Duodenal mucosa (tissue), 2 donors: ENCODE measurements around the gene NAV2.

Experiments used
- H3K27ac ChIP-seq: one replicate; pipeline ENCODE4 v1.7.0; 2013; ENCODE audit warnings: low read depth, low read length
- H3K27me3 ChIP-seq, 2 donors: one replicate each; pipeline ENCODE4 v1.7.0; 2013; ENCODE audit warnings: low read length in 2 of 2, control low read depth in 1 of 2; ENCODE audit not compliant: insufficient read depth in 2 of 2, control insufficient read depth in 1 of 2
- H3K36me3 ChIP-seq, 2 donors: one replicate each; pipeline ENCODE4 v1.7.0; 2013; ENCODE audit warnings: low read length in 2 of 2, control low read depth in 1 of 2; ENCODE audit not compliant: insufficient read depth in 2 of 2, control insufficient read depth in 1 of 2
- H3K4me1 ChIP-seq, 2 donors: one replicate each; pipeline ENCODE4 v1.7.0; 2013; ENCODE audit warnings: low read length in 2 of 2, control low read depth in 1 of 2; ENCODE audit not compliant: insufficient read depth in 2 of 2, control insufficient read depth in 1 of 2
- H3K4me3 ChIP-seq, 2 donors: one replicate each; pipeline ENCODE4 v1.7.0; 2013; ENCODE audit warnings: low read length in 2 of 2, low read depth in 1 of 2
- H3K9ac ChIP-seq, 2 donors: one replicate each; pipeline ENCODE4 v1.7.0; 2013; ENCODE audit warnings: low read length in 2 of 2, low read depth in 1 of 2
- H3K9me3 ChIP-seq, 2 donors: one replicate each; pipeline ENCODE4 v1.7.0; 2013; ENCODE audit warnings: low read length in 2 of 2, control low read depth in 1 of 2; ENCODE audit not compliant: control insufficient read depth in 1 of 2

The NAV2 gene

DNA sequence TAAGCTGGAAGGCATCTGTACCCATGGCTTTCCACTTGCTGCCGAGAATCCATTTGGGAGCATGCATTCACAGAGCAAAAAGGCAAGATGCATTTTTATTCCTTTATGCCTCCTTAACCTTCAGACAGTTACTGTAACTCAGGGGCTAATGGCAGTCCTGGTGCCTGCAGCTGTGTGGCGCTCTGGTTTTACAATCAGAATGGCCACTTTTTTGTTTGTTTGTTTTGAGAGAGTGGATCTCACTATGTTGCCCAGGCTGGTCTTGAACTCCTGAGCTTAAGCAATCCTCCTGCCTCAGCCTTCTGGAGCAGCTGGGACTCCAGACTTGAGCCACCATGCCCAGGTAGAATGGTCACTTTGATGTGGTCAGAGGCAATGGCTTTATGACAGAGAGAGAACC is 101.8 kb downstream of the NAV2 start:
- Histone ChIP-seq H3K36me3 (no peaks in the 10 kb centered on the region), H3K27ac (no peak overlapping the region), H3K9me3 (no peaks in the 10 kb centered on the region)

DNA sequence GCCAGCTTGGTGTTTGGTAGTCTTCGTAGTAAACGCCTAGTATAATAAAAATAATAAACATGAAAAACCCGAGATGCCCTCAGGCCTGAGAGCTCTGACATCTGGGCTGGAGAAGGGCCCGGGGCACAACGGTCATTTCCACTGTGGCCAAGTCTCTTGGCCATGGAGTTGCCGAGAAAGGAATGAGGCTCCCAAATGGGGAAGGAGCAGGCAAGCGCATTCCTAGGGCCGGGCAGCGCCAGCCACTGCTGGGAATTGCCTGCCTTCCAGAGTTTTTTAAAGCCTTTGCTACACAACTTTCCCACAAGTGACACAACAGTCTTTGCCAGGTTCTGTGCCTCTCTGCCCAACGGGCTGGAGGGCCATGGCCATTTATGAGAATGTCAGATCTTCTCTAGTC is 103.4 kb downstream of the NAV2 start:
- H3K9me3 ChIP-seq = no peaks in the 10 kb centered on the region
- peaks cover 3 to 26% of the 10 kb centered on the region in 2 donors for H3K4me1 ChIP-seq
- no peak overlapping the region for H3K27ac ChIP-seq
- H3K36me3 ChIP-seq = no peaks in the 10 kb centered on the region
- no peaks in the 10 kb centered on the region for H3K27me3 ChIP-seq
- H3K9ac ChIP-seq = no peak overlapping the region
- H3K4me3 ChIP-seq = no peak overlapping the region

More for the DNA sequence above, 101.8 kb downstream of the NAV2 start:
- Histone ChIP-seq H3K9ac (no peak overlapping the region), H3K4me3 (no peak overlapping the region), H3K27me3 (no peaks in the 10 kb centered on the region), H3K4me1 (peaks cover 3 to 20% of the 10 kb centered on the region in 2 donors)

DNA sequence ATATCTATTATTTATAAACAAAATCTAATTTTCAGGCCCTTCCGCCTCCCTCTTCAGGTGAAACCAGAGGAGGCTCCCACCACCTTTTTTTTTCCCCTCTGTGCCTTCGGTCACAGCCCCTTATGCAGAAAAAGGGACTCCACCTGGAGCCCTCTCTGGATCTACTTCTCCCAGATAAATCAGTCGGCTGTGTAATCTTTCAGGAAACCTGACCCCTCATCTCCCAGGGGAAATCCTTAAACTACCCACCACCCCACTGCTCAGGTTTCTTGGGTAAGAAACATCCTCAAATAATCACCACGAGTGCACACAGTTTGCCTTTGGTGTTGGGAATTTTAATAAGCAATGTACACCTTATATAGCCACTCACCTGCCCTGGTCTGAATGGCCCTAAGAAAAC is 104.2 kb downstream of the NAV2 start:
- no peak overlapping the region for H3K9ac ChIP-seq

DNA sequence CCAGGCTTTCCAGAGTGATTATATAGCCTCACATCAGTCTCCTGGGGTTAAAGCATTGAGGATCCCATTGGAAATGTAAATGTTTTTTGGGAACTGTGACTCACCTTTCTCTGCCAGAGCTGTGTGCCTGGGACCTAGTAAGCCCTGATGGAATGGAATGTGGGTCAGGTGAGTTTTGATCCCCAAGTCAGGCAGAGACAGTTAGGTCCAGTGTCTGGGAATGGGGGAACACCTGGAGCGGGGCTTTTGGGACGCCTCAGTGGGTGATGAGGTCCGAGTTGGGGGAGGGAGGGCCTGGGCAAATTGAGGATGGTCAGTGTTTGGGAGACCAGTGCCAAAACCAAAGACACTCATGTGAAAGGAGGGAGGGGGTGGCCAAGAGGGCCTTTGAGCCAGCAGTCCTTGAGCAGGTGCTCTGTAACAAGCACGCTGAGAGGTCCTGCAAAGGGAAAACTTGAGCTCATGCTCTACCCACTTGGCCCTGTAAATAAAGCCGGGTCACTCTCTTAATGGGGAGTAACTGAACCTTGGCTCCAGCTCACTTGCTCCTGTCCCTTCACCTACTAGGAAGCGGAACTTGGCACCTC is 104.7 kb downstream of the NAV2 start:
- no peak overlapping the region for H3K27ac ChIP-seq
- no peak overlapping the region for H3K4me3 ChIP-seq
- no peaks in the 10 kb centered on the region for H3K27me3 ChIP-seq
- H3K9me3 ChIP-seq = no peaks in the 10 kb centered on the region
- H3K36me3 ChIP-seq = no peaks in the 10 kb centered on the region
- H3K4me1 ChIP-seq = peaks cover 3 to 18% of the 10 kb centered on the region in 2 donors
- no peak overlapping the region for H3K9ac ChIP-seq

More for the DNA sequence above, 104.2 kb downstream of the NAV2 start:
- H3K27me3 ChIP-seq = no peaks in the 10 kb centered on the region
- no peak overlapping the region for H3K27ac ChIP-seq
- no peaks in the 10 kb centered on the region for H3K36me3 ChIP-seq
- peaks cover 3 to 18% of the 10 kb centered on the region in 2 donors for H3K4me1 ChIP-seq
- H3K9me3 ChIP-seq = no peaks in the 10 kb centered on the region
- H3K4me3 ChIP-seq = no peak overlapping the region

DNA sequence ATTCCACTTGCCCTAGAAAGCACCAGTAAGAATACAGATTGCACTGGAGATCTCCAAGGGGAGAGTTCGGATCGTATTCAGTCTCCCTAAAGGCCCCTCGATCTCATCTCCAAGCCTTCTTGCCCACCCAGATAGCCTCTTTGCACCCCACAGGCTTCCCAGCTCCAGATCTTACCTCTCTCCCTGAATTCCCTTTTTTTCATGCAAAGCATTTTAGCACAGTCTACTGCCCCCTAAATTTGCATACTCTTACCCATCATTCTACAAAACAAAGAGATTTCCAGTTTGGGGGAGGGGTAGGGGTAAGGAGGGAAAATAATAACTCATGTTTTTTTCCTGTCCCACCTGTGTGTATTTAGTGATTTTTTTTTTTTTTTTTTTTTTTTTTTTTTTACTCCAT is 105.2 kb downstream of the NAV2 start:
- H3K27ac ChIP-seq = no peak overlapping the region

DNA sequence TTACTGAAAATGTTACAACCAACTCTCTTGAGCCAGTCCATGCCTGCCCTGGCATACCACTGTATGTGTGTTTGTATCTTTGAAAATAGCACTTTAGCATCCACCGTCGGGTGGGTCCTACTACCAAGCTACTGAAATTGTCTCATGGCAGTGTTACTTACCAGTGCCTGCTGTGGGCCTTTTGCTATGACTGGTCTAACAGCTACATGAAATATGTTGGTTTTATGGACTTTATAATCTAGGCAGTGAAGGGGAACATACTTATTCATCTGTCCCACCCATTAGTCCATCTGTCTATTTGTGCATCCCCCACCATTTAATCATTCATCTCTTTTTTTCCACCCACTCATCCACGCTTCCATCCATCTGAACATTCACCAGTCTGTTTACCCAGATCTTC is 106.0 kb downstream of the NAV2 start:
- Histone ChIP-seq H3K27ac (no peak overlapping the region), H3K4me1 (peaks cover 3 to 18% of the 10 kb centered on the region in 2 donors), H3K9ac (no peak overlapping the region), H3K9me3 (no peaks in the 10 kb centered on the region), H3K36me3 (no peaks in the 10 kb centered on the region), H3K4me3 (no peak overlapping the region), H3K27me3 (no peaks in the 10 kb centered on the region)

More for the DNA sequence above, 105.2 kb downstream of the NAV2 start:
- H3K36me3 ChIP-seq = no peaks in the 10 kb centered on the region
- H3K9me3 ChIP-seq = no peaks in the 10 kb centered on the region
- no peaks in the 10 kb centered on the region for H3K27me3 ChIP-seq
- no peak overlapping the region for H3K4me3 ChIP-seq
- H3K4me1 ChIP-seq = peaks cover 3 to 18% of the 10 kb centered on the region in 2 donors
- no peak overlapping the region for H3K9ac ChIP-seq

DNA sequence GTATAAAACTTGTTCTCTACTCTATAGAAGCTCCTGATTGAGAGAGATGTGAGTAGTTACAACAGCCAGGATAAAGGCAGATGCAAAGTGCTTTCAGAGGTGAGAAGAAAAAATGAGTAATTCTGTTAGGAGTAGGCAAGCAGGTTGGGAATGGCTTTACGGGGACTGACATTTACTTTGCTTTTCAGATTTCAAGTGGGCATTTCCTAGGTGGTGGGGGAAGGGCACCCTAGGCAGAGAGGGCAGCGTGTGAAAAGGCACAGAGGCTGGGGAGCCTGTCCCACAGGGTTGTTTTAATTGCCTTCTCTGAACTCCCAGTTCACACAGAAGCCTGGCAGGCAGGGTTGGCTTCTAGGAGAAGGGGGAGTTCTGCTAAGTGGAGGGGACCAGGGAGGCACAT is 106.5 kb downstream of the NAV2 start:
- Histone ChIP-seq H3K27ac (no peak overlapping the region), H3K9ac (no peak overlapping the region), H3K36me3 (no peaks in the 10 kb centered on the region), H3K9me3 (no peaks in the 10 kb centered on the region), H3K4me3 (no peak overlapping the region), H3K27me3 (no peaks in the 10 kb centered on the region), H3K4me1 (peaks cover 3 to 16% of the 10 kb centered on the region in 2 donors)

DNA sequence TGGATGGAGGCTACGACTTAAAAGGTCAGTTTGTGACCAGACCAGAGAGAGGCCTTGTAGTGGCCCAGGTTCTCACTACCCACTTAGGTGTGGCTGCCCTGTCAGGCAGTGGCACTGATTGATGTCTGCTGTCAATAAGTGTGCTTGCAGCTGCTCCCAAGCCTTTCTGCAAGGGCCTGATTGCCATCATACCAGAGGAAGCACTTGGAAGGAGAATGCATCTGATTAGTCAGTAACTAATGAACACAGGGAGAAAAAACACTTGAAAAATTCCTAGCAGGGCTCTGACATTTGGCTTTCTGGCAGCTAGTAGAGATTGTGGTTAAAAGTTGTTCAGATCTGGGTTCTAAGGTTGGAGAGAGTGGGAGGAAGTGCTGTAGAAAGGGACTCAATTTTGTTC is 107.5 kb downstream of the NAV2 start:
- H3K4me1 ChIP-seq = peaks cover 0 to 6% of the 10 kb centered on the region in 2 donors

DNA sequence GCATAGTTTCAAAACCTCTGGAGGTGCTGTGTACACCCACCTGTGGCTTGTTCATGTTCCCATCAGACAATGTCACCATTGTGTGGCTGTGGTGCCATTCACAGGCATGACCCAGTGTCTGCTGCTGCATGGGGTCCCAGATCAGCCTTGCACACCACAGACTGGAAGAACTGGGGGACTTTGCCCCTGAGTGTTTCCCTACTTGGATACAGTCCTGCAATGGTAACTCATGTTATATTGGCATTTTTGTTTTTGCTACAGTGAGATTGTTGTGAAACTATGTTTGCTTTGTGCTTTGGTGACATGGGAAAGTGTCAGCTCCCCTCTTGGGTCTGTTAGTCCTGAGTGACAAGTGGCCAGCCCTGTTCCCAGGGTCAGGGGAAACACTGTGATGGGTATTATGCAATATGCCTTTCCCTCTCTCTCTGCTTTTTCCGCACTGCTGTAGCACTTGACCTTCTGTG is 108.8 kb downstream of the NAV2 start:
- H3K27me3 ChIP-seq = no peaks in the 10 kb centered on the region
- H3K27ac ChIP-seq = no peak overlapping the region
- H3K4me3 ChIP-seq = no peak overlapping the region
- H3K36me3 ChIP-seq = no peaks in the 10 kb centered on the region
- peaks cover 0 to 5% of the 10 kb centered on the region in 2 donors for H3K4me1 ChIP-seq
- H3K9ac ChIP-seq = no peak overlapping the region
- H3K9me3 ChIP-seq = no peaks in the 10 kb centered on the region

More for the DNA sequence above, 107.5 kb downstream of the NAV2 start:
- H3K4me3 ChIP-seq = no peak overlapping the region
- H3K9ac ChIP-seq = no peak overlapping the region
- H3K27me3 ChIP-seq = no peaks in the 10 kb centered on the region
- no peak overlapping the region for H3K27ac ChIP-seq
- H3K36me3 ChIP-seq = no peaks in the 10 kb centered on the region
- H3K9me3 ChIP-seq = no peaks in the 10 kb centered on the region

DNA sequence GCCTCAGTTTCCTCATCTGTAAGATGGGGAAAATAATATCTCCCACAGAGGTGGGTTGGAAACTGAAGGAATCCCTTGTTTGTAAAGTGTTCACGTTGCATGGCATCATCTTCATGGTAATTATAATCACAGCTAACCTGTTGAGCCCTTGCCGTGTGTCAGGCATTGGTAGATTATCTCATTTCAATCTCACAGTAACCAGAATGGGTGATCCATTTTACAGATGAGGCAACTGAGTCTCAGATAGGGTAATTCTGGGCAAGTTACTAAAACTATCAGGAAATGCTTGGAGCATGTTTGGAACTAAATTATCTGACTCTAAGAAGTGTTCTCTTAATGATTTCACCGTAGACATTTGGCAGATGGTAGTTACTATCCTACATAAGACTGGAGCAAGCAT is 109.4 kb downstream of the NAV2 start:
- peaks cover 3 to 11% of the 10 kb centered on the region in 2 donors for H3K4me1 ChIP-seq
- H3K27me3 ChIP-seq = no peaks in the 10 kb centered on the region
- H3K9me3 ChIP-seq = no peaks in the 10 kb centered on the region
- H3K4me3 ChIP-seq = no peak overlapping the region
- no peaks in the 10 kb centered on the region for H3K36me3 ChIP-seq
- no peak overlapping the region for H3K27ac ChIP-seq
- H3K9ac ChIP-seq = no peak overlapping the region
